ENCODE data around the gene KRTAP10-9. TPM values are rescaled to one million over a fixed set of nuclear protein-coding genes. Genes with fewer than 3 reads are reported as not detected.
A peak's percentile ranks its signal among the peaks of the same experiment; 100 is the strongest.

The KRTAP10-9 gene
- total RNA-seq, 1 experiment from 2014 or later, result not detected

DNA sequence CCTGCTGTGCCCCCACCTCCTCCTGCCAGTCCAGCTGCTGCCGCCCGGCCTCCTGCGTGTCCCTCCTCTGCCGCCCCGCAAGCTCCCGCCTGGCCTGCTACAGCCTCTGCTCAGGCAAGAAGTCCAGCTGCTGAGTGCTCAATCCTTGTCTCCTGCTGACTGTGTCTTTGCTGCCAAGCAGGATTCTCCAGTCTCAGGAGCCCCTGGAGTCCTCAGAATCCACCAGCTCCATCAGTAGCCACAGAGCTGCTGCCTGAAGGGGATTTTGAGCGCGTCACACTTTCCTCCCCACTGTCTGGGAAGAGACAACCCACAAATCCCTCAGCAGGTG is 20.3 kb downstream of the KRTAP10-9 start:
- no peak overlapping the region for H3K4me3 ChIP-seq (ENCODE audit: low read depth, low read length, poor library complexity, severe bottlenecking)
- BruUV-seq (replicated peaks), result no TSS peak
- H3K27ac ChIP-seq (ENCODE audit: low read depth, low read length, poor library complexity, severe bottlenecking), result no peak overlapping the region
- H3K36me3 ChIP-seq (ENCODE audit: insufficient read depth, low read length, poor library complexity, severe bottlenecking), result no peaks in the 10 kb centered on the region
- peaks cover 16% of the 10 kb centered on the region for H3K9me3 ChIP-seq (ENCODE audit: low read depth, low read length, poor library complexity, severe bottlenecking)
- ChIA-PET POLR2A (ENCODE audit: low non-redundant PET) (no interaction called here), CTCF (no interaction called here)
- intact Hi-C loops (cut with micrococcal nuclease; ENCODE audit: unreplicated experiment), result no loop called here
- TF ChIP-seq, protein P1, sequence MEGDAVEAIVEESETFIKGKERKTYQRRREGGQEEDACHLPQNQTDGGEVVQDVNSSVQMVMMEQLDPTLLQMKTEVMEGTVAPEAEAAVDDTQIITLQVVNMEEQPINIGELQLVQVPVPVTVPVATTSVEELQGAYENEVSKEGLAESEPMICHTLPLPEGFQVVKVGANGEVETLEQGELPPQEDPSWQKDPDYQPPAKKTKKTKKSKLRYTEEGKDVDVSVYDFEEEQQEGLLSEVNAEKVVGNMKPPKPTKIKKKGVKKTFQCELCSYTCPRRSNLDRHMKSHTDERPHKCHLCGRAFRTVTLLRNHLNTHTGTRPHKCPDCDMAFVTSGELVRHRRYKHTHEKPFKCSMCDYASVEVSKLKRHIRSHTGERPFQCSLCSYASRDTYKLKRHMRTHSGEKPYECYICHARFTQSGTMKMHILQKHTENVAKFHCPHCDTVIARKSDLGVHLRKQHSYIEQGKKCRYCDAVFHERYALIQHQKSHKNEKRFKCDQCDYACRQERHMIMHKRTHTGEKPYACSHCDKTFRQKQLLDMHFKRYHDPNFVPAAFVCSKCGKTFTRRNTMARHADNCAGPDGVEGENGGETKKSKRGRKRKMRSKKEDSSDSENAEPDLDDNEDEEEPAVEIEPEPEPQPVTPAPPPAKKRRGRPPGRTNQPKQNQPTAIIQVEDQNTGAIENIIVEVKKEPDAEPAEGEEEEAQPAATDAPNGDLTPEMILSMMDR (conservative IDR thresholded peaks at IDR 0.05; ENCODE audit: low read depth, low read length), result no peak
- no peak for TF ChIP-seq EZH2 (IDR thresholded peaks at IDR 0.05; ENCODE audit: borderline replicate concordance, low read depth, low read length, poor library complexity, severe bottlenecking)
- DNase-seq (ENCODE audit: low spot score), result peak; percentile 15
- no peaks in the 10 kb centered on the region for H3K4me1 ChIP-seq (ENCODE audit: insufficient read depth, low read length, poor library complexity, severe bottlenecking)
- no peaks in the 10 kb centered on the region for H3K27me3 ChIP-seq (replicated peaks; ENCODE audit: insufficient read depth, low read depth, low read length, poor library complexity)

DNA sequence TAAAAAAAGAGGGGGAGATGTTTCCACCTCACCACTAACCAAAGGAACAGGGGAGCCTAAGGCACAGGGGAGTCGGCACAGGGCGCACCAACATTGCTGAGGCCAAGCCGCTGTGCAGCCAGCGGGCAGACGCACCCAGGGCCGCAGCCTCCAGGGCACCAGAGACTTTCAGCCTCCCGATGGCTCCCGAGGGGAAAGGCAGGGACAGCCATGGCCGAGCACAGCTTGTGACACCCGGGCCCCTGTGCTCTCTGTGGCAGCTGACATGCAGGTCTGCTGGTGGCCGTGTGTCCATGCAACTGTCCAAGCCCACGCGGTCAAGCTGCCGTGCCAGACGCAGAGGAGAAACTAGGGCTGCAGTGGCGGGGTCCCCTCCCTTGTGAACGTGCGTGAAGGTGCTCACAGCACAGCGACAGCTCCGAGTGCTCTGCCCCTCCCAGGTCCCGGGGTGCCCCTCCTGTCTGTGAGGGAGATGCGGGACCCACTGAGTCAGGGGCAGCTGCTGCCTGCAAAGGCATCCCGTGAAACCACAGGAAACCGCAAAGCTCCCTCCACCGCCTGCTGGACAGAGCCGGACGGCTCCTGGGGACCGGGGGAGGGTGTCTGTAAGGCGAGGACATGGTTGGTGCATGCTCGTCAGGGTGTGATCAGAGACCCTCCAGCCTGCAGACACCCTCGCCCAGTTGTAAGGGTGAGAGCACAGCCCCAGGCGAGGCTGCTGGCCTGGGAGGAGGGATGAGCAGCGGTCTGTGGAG is 21.8 kb downstream of the KRTAP10-9 start:
- TF ChIP-seq EZH2 (IDR thresholded peaks at IDR 0.05; ENCODE audit: borderline replicate concordance, low read depth, low read length, poor library complexity, severe bottlenecking), result no peak
- TF ChIP-seq, protein P1 (conservative IDR thresholded peaks at IDR 0.05; ENCODE audit: low read depth, low read length), result no peak
- POLR2A ChIA-PET (ENCODE audit: low non-redundant PET), result no interaction called here
- H3K36me3 ChIP-seq (ENCODE audit: insufficient read depth, low read length, poor library complexity, severe bottlenecking), result no peaks in the 10 kb centered on the region
- H3K27me3 ChIP-seq (replicated peaks; ENCODE audit: insufficient read depth, low read depth, low read length, poor library complexity), result no peaks in the 10 kb centered on the region
- CTCF ChIA-PET, result no interaction called here
- DNase-seq (ENCODE audit: low spot score), result no peak
- peaks cover 15% of the 10 kb centered on the region for H3K9me3 ChIP-seq (ENCODE audit: low read depth, low read length, poor library complexity, severe bottlenecking)
- no TSS peak for BruUV-seq (replicated peaks)
- no peaks in the 10 kb centered on the region for H3K4me1 ChIP-seq (ENCODE audit: insufficient read depth, low read length, poor library complexity, severe bottlenecking)
- no peak overlapping the region for H3K4me3 ChIP-seq (ENCODE audit: low read depth, low read length, poor library complexity, severe bottlenecking)
- no peak overlapping the region for H3K27ac ChIP-seq (ENCODE audit: low read depth, low read length, poor library complexity, severe bottlenecking)
- intact Hi-C loops (cut with micrococcal nuclease; ENCODE audit: unreplicated experiment), result no loop called here

DNA sequence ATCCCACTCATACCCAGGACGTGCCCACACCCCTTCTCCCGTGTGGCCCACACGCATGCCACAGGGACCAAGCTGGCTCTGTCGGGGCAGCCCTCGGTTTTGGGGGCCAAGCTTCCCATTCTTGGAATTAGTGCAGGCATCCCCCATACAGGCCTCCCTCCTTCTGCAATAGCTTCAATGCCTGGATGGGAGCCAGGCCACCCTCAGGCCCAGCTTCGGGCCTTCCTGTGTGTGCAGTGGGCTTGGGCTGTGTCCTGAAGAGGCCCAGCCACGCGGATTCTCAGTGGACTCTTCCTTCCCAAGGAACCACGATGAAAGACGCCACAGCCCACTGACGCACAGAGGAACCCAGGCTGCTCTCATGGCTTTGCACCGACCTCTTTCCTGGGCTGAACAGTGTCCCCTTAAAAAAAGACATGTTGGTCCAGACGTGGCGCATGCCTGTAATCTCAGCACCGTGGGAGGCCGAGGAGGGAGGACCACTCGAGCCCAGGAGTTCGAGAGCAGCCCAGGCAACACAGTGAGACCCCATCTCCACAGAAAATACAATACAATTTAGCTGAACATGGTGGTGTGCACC is 22.7 kb downstream of the KRTAP10-9 start:
- no TSS peak for BruUV-seq (replicated peaks)
- Histone ChIP-seq H3K9me3 (ENCODE audit: low read depth, low read length, poor library complexity, severe bottlenecking) (peaks cover 6% of the 10 kb centered on the region), H3K4me3 (ENCODE audit: low read depth, low read length, poor library complexity, severe bottlenecking) (no peak overlapping the region), H3K27ac (ENCODE audit: low read depth, low read length, poor library complexity, severe bottlenecking) (no peak overlapping the region), H3K4me1 (ENCODE audit: insufficient read depth, low read length, poor library complexity, severe bottlenecking) (no peaks in the 10 kb centered on the region), H3K27me3 (replicated peaks; ENCODE audit: insufficient read depth, low read depth, low read length, poor library complexity) (no peaks in the 10 kb centered on the region), H3K36me3 (ENCODE audit: insufficient read depth, low read length, poor library complexity, severe bottlenecking) (no peaks in the 10 kb centered on the region)
- ChIA-PET CTCF (no interaction called here), POLR2A (ENCODE audit: low non-redundant PET) (no interaction called here)
- TF ChIP-seq EZH2 (IDR thresholded peaks at IDR 0.05; ENCODE audit: borderline replicate concordance, low read depth, low read length, poor library complexity, severe bottlenecking), result no peak
- TF ChIP-seq, protein P1 (conservative IDR thresholded peaks at IDR 0.05; ENCODE audit: low read depth, low read length), result no peak
- intact Hi-C loops (cut with micrococcal nuclease; ENCODE audit: unreplicated experiment), result no loop called here
- no peak for DNase-seq (ENCODE audit: low spot score)
